Body of pancreas (tissue), 4 donors: ENCODE data around the gene BLOC1S3.

ENCODE experiments used
- CTCF ChIP-seq, 7 experiments: fragments of 450-650 bp in 4 of 7; fragments of 200-600 bp in 3 of 7; sonication (generic) in 3 of 7; IDR thresholded peaks; one replicate each; pipeline ENCODE4 v1.5.1; 2016 to 2019; ENCODE audit warnings: antibody characterized with exemption in 7 of 7
- POLR2A ChIP-seq, 3 donors: fragments of 450-650 bp; IDR thresholded peaks; one replicate each; pipeline ENCODE4 v1.6.1; 2016; ENCODE audit warnings: antibody characterized with exemption in 3 of 3, mild to moderate bottlenecking in 2 of 3

GRCh38 chr19:45213031-45213430 lies 34.4 kb downstream of the BLOC1S3 start:
- TF ChIP-seq CTCF (IDR thresholded peaks at IDR 0.05): no peak
- no peak for TF ChIP-seq POLR2A (IDR thresholded peaks at IDR 0.05)
